ENCODE results near the gene MRPS34. TPM values are rescaled to one million over a fixed set of nuclear protein-coding genes. Genes with fewer than 3 reads are reported as not detected.
A peak's percentile ranks its signal among the peaks of the same experiment; 100 is the strongest.

MRPS34 gene
- total and polyA plus RNA-seq, 10 of the 15 experiments (the other 5 are each of a cell fraction or from before 2014, with no cell fraction given): 3.6 to 285 (median 147) TPM

GRCh38 chr16:1771188-1771863, 1.6 kb downstream of the MRPS34 start, which contains the start of gene NME3 (continued):
- TF ChIP-seq E2F4 (IDR thresholded peaks at IDR 0.05; ENCODE audit: low read depth, low read length) (no peak), ATF2 (IDR thresholded peaks at IDR 0.05; ENCODE audit: low read length) (no peak), ZZZ3 (IDR thresholded peaks at IDR 0.05; ENCODE audit: control insufficient read depth, insufficient read length, low read depth) (no peak), CUX1 (IDR thresholded peaks at IDR 0.05; ENCODE audit: insufficient replicate concordance, low read depth, low read length) (no peak), CREB1 (IDR thresholded peaks at IDR 0.05; ENCODE audit: low read depth) (peak; percentile 60), ASH2L (IDR thresholded peaks at IDR 0.05; ENCODE audit: borderline replicate concordance, low read depth) (no peak), TCF12 (IDR thresholded peaks at IDR 0.05; ENCODE audit: low read depth, low read length) (0 out of 2 replicates have a peak, but pooled peaks have one; percentile 22), DPF2 (IDR thresholded peaks at IDR 0.05) (0 out of 2 replicates have a peak, but pooled peaks have one; percentile 23), BRCA1 (IDR thresholded peaks at IDR 0.05; ENCODE audit: low read depth, low read length) (no peak), MTA3 (IDR thresholded peaks at IDR 0.05; ENCODE audit: borderline replicate concordance, low read length) (no peak), YBX1 (IDR thresholded peaks at IDR 0.05) (no peak), E4F1 (IDR thresholded peaks at IDR 0.05; ENCODE audit: borderline replicate concordance, partially characterized antibody) (no peak), JUNB (IDR thresholded peaks at IDR 0.05) (no peak), JUND (IDR thresholded peaks at IDR 0.05; ENCODE audit: low read depth, low read length) (no peak), NRF1 (conservative IDR thresholded peaks at IDR 0.05; ENCODE audit: low read depth, low read length) (no peak), NR2F1 (conservative IDR thresholded peaks at IDR 0.05) (peak; percentile 56; the same call in 1 of the 2 replicates), HSF1 (IDR thresholded peaks at IDR 0.05; ENCODE audit: low read depth, low read length) (no peak), IRF4 (IDR thresholded peaks at IDR 0.05; ENCODE audit: low read depth, low read length) (no peak), SP1 (IDR thresholded peaks at IDR 0.05; ENCODE audit: low read depth, low read length) (no peak)

Measured in GM12878 (cell line).